OCI-LY1 (cell line): ENCODE data around the gene KRTAP10-2.
"Not testable (repeated sequence)": the region's sequence is repeated elsewhere in the genome, so short reads cannot be mapped to it uniquely, and the experiment has no call there.

Experiments used
- H2AFZ ChIP-seq: fragments of 200-600 bp; sonication (generic), shearing (Covaris generic); 2 replicates; pipeline ENCODE4 v1.6.0; 2014; ENCODE audit warnings: antibody characterized with exemption, mild to moderate bottlenecking, low read length
- H3F3A ChIP-seq: fragments of 200-600 bp; sonication (generic), shearing (Covaris generic); 2 replicates; pipeline ENCODE4 v1.6.0; 2014; ENCODE audit warnings: mild to moderate bottlenecking, antibody characterized with exemption, low read length, moderate library complexity; ENCODE audit not compliant: insufficient read depth
- H3K27ac ChIP-seq: fragments of 200-600 bp; sonication (generic); 2 replicates; pipeline ENCODE4 v1.5.1; 2014; ENCODE audit warnings: low read length, mixed run types, mild to moderate bottlenecking, low read depth; ENCODE audit not compliant: poor library complexity, severe bottlenecking
- H3K27me3 ChIP-seq: fragments of 200-600 bp; sonication (generic); 2 replicates; pipeline ENCODE4 v1.6.0; 2014; ENCODE audit warnings: antibody characterized with exemption, mild to moderate bottlenecking, low read length, moderate library complexity; ENCODE audit not compliant: insufficient read depth
- H3K36me3 ChIP-seq: fragments of 200-600 bp; sonication (generic); 2 replicates; pipeline ENCODE4 v1.6.1; 2014; ENCODE audit warnings: mild to moderate bottlenecking, antibody characterized with exemption, low read length, moderate library complexity, mixed read lengths; ENCODE audit not compliant: insufficient read depth
- H3K4me1 ChIP-seq: fragments of 200-600 bp; sonication (generic); 2 replicates; pipeline ENCODE4 v1.5.1; 2014; ENCODE audit warnings: mild to moderate bottlenecking, low read length, moderate library complexity; ENCODE audit not compliant: insufficient read depth, severe bottlenecking
- H3K4me2 ChIP-seq: fragments of 200-600 bp; sonication (generic), shearing (Covaris generic); 2 replicates; pipeline ENCODE4 v1.6.1; 2014; ENCODE audit warnings: low read length
- H3K4me3 ChIP-seq: fragments of 200-600 bp; sonication (generic); 2 replicates; pipeline ENCODE4 v1.5.1; 2014; ENCODE audit warnings: low read length, low read depth, mild to moderate bottlenecking, mixed read lengths; ENCODE audit not compliant: poor library complexity, severe bottlenecking
- H3K79me2 ChIP-seq: fragments of 200-600 bp; shearing (Covaris generic); 2 replicates; pipeline ENCODE4 v1.6.1; 2016; ENCODE audit warnings: mixed run types, low read length, mixed read lengths; ENCODE audit not compliant: insufficient read depth
- H3K9ac ChIP-seq: fragments of 200-600 bp; sonication (generic), shearing (Covaris generic); 2 replicates; pipeline ENCODE4 v1.6.1; 2014; ENCODE audit warnings: mild to moderate bottlenecking, low read length, mixed read lengths
- H3K9me2 ChIP-seq: fragments of 200-600 bp; sonication (generic), shearing (Covaris generic); 2 replicates; pipeline ENCODE4 v1.6.1; 2014; ENCODE audit warnings: low read depth, mild to moderate bottlenecking, low read length, mixed read lengths
- H3K9me3 ChIP-seq: fragments of 200-600 bp; shearing (Covaris generic); 2 replicates; pipeline ENCODE4 v1.6.1; 2014; ENCODE audit warnings: low read length, mixed read lengths
- H4K20me1 ChIP-seq: fragments of 200-600 bp; sonication (generic), shearing (Covaris generic); 2 replicates; pipeline ENCODE4 v1.6.0; 2016; ENCODE audit warnings: mild to moderate bottlenecking, low read length; ENCODE audit not compliant: insufficient read depth
- EZH2 ChIP-seq: fragments of 200-600 bp; sonication (generic), shearing (Covaris generic); IDR thresholded peaks from 2 replicates; pipeline ENCODE4 v1.8.0; 2017; ENCODE audit warnings: borderline replicate concordance, mixed run types, mild to moderate bottlenecking, antibody characterized with exemption, low read length, moderate library complexity, mixed read lengths
- TF ChIP-seq, protein P1 (sequence below): fragments of 200-600 bp; sonication (generic), shearing (Covaris generic); IDR thresholded peaks from 2 replicates; pipeline ENCODE4 v1.5.1; 2017; ENCODE audit warnings: mild to moderate bottlenecking, antibody characterized with exemption, low read length, moderate library complexity, mixed read lengths

KRTAP10-2 gene

GRCh38 chr21:44564099-44564498, 12.8 kb upstream of the KRTAP10-2 start:
- H3K9ac ChIP-seq: no peak overlapping the region
- H3K79me2 ChIP-seq: no peaks in the 10 kb centered on the region
- no peaks in the 10 kb centered on the region for H3K9me2 ChIP-seq
- H3F3A ChIP-seq: no peaks in the 10 kb centered on the region
- no peak overlapping the region for H3K4me2 ChIP-seq
- H4K20me1 ChIP-seq: no peaks in the 10 kb centered on the region
- H3K4me1 ChIP-seq: no peaks in the 10 kb centered on the region
- no peak for TF ChIP-seq EZH2
- TF ChIP-seq, protein P1, sequence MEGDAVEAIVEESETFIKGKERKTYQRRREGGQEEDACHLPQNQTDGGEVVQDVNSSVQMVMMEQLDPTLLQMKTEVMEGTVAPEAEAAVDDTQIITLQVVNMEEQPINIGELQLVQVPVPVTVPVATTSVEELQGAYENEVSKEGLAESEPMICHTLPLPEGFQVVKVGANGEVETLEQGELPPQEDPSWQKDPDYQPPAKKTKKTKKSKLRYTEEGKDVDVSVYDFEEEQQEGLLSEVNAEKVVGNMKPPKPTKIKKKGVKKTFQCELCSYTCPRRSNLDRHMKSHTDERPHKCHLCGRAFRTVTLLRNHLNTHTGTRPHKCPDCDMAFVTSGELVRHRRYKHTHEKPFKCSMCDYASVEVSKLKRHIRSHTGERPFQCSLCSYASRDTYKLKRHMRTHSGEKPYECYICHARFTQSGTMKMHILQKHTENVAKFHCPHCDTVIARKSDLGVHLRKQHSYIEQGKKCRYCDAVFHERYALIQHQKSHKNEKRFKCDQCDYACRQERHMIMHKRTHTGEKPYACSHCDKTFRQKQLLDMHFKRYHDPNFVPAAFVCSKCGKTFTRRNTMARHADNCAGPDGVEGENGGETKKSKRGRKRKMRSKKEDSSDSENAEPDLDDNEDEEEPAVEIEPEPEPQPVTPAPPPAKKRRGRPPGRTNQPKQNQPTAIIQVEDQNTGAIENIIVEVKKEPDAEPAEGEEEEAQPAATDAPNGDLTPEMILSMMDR: no peak
- no peak overlapping the region for H2AFZ ChIP-seq
- H3K27me3 ChIP-seq: no peaks in the 10 kb centered on the region
- H3K36me3 ChIP-seq: no peaks in the 10 kb centered on the region
- no peak overlapping the region for H3K27ac ChIP-seq
- no peaks in the 10 kb centered on the region for H3K9me3 ChIP-seq
- no peak overlapping the region for H3K4me3 ChIP-seq

DNA sequence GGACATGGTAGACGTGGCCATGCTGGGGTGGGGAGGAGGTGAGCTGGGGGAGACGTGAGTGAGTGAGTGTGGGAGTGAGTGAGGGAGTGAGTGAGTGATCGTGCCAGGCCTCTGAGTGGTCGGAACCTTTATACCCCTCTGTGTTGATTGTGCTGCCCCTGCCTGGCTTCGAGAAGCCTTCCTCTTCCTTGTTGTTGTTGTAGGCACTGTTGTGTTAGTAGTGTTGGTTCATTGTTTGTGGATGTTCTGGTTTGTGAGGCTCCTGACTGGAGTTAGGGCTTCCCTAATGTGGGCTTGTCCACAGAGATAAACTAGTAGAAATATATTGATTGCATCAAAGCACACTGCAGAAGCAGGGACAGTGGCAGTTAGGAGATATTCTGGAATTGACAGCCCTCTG, 7.4 kb upstream of the KRTAP10-2 start, which contains the start of gene KRTAP10-3:
KRTAP10-3 (minus strand) TSS at position 101 of the 400 bp plus-strand sequence; CDS start at position 21, 80 bp downstream.
- Histone ChIP-seq H3K9ac (no peak within 1 kb of the TSS), H3K27ac (no peak within 1 kb of the TSS), H3K27me3 (no peaks in the 10 kb centered on the region; the same call in 1 of the 2 replicates), H3K36me3 (no peaks in the 10 kb centered on the region), H3K4me1 (no peaks in the 10 kb centered on the region), H3K4me3 (no peak within 1 kb of the TSS), H3K9me2 (no peaks in the 10 kb centered on the region), H3K79me2 (no peaks in the 10 kb centered on the region), H2AFZ (no peak within 1 kb of the TSS), H3F3A (no peaks in the 10 kb centered on the region), H3K9me3 (no peaks in the 10 kb centered on the region), H3K4me2 (no peak within 1 kb of the TSS), H4K20me1 (no peaks in the 10 kb centered on the region)
- no peak for TF ChIP-seq EZH2
- TF ChIP-seq, protein P1: no peak

DNA sequence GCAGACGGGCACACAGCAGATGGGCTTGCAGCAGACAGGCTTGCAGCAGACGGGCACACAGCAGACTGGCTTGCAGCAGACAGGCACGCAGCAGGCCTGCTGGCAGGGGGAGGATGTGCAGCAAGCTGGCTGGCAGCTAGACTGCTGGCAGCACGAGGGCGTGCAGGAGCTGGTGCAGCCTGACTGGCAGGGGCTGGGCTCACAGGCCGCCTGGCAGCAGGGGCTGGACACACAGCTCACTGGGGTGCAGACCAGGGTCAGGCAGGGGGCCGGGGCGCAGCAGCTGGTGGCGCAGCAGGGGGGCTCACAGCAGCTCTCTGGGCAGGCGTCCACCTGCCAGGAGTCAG, 7.0 kb upstream of the KRTAP10-2 start:
- not testable (repeated sequence) for H4K20me1 ChIP-seq, H3K4me3 ChIP-seq, H3K9me3 ChIP-seq, H3F3A ChIP-seq, H3K27me3 ChIP-seq, H3K9me2 ChIP-seq, H3K27ac ChIP-seq, H3K4me2 ChIP-seq, H3K79me2 ChIP-seq, H3K4me1 ChIP-seq, H2AFZ ChIP-seq, H3K9ac ChIP-seq, H3K36me3 ChIP-seq

- Histone ChIP-seq H3K4me3 (no peak overlapping the region), H2AFZ (no peak overlapping the region), H3K9me2 (no peaks in the 10 kb centered on the region), H3K27me3 (no peaks in the 10 kb centered on the region; the same call in 1 of the 2 replicates), H3K9me3 (no peaks in the 10 kb centered on the region), H3F3A (no peaks in the 10 kb centered on the region), H3K4me1 (no peaks in the 10 kb centered on the region), H3K79me2 (no peaks in the 10 kb centered on the region), H3K4me2 (no peak overlapping the region), H3K36me3 (no peaks in the 10 kb centered on the region), H3K27ac (no peak overlapping the region), H3K9ac (no peak overlapping the region), H4K20me1 (no peaks in the 10 kb centered on the region)
- no peak for TF ChIP-seq EZH2
- TF ChIP-seq, protein P1: no peak
Measured at GRCh38 chr21:44557491-44558328, 6.4 kb upstream of the KRTAP10-2 start.
